HG03159 (cell line): ENCODE results near the gene ANO3.
"Not testable (repeated sequence)": the region's sequence is repeated elsewhere in the genome, so short reads cannot be mapped to it uniquely, and the experiment has no call there.

Source experiments
- ATAC-seq: cut with Tn5 transposase; IDR thresholded peaks from one replicate; pipeline ENCODE4 v1.9.1; 2021; ENCODE audit warnings: mild to moderate bottlenecking, moderate library complexity; ENCODE audit not compliant: unreplicated experiment

Gene ANO3

DNA sequence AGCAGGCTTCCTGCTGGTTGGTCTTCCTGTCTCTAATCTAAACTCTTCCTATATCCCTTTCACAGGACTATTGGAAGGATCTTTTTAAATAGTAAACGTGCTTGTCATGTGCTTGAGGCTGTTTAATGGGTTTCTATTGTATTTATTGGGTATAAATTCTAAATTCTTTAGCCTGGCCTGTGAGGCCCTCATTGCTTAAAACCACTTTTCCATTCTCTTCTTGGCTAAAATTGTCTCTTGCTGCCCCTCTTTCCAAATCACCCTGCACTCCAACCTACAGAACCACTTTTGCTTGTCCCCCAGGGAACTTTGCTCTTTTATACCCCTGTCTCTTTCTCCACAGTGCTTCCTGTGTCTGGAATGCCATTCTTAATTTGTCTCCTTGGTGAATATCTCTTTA, 286.5 kb downstream of the ANO3 start:
- no peak for ATAC-seq

DNA sequence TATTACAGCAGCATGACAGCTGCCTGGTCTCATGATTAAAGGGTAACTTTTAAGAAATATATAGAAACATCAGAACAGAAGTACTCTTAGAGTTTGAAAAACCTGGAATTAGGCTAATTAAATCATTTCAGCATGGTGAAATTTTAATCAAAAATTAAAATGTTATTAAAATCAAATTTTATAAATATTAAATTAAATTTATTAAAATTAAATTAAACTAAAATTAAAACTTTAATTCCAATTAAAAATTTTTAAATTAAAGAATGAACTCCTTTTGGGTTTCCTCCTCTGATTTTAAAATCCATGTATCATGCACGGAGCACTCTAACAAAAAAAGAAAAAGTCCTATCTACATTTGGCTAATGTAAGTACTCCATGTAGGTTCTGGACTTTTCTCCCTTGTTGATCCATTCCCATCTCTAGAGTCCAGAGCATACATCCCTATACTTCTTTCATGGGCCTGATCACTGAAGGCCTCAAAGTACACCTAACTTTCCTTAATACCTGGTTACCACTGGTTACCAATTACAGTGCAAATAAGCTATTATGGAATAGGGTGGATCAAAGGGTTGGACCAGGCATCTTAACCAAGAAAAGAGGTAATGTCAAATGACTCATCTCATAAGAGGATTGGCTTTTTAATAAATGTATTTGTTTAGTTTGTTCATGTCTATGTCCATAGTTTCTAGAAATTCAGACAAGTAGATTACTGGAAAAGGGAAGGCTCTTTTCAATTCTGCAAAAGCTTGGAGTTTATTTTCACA, 288.5 kb downstream of the ANO3 start:
- no peak for ATAC-seq

DNA sequence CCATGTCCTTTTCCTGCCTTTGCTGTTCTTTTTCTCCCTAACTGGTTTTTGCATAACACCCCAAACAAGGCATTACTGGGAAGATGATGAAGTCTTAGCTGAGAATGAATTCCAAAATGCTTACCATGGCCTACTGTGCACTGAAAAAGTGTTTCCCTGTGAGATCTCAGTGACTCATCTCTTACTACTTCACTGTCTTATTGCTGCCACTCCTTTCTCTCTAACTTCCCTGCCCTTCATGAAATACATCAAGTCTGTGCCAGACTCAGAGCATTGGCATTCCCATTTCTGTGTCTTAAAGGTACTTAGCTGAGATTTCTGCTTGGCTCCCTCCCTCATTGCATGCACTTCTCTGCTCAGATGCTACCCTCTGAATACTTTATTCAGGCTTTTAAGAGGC, 289.2 kb downstream of the ANO3 start:
- ATAC-seq: no peak

DNA sequence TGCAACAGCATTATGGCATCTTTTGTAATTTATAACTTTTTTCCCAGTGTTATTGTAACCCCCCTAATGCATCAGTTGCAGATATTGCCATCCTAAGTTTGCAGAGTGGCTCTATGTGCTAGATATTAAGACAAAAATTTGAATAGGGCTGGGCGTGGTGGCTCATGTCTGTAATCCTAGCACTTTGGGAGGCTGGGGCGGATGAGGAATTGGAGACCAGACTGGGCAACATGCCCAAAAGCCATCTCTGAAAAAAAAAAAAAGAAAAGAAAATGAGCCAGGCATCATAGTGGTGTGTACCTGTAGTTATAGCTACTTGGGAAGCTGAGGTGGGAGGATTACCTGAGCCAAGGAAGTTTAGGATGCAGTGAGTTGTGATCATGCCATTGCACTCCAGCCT, 290.3 kb downstream of the ANO3 start:
- no peak for ATAC-seq

DNA sequence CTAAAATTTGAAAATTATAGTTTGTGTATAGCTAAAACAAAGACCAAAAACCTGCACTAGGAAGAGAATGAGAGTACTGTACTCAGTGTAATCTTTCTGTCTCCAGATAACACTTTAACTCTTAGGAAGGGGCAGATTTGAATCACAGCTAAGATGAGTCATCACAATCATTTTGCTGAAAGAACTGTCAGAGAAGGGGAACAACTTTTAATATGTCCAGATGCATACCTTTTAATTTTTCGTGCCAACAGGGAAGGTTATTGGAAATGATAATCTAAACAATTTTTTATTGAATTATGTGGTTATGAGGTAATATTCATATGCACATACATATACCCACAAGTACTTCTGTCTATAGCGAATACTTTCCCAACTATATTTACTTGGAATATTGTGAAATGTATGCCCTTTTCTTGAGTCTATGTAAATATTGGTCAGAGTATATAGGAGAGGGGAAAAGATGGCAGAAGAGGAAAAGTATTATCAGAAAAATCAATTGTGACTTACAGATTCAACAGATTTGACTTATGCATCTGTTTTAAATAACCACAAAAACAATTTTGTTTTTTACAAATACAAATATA, 291.2 kb downstream of the ANO3 start:
- peak; percentile 57 for ATAC-seq

DNA sequence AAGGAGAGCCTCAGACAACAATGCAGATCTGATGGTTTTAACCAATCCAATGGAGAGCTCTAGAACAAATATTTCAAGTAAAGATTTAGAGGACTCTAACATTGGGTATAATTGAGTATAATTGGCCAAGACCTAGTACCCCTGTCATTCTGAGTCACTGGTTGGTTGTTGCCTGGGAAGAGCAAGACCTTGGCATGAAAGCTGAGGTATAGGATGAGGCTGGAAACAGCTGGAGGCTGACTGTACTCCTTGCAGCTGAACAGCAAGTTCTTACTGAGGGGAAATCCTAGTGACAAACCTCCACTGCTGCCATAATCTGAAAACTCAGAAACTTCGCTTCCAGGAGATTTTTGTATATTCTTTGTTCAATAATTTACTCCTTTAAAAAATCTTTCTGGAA, 294.4 kb downstream of the ANO3 start:
- ATAC-seq: no peak

DNA sequence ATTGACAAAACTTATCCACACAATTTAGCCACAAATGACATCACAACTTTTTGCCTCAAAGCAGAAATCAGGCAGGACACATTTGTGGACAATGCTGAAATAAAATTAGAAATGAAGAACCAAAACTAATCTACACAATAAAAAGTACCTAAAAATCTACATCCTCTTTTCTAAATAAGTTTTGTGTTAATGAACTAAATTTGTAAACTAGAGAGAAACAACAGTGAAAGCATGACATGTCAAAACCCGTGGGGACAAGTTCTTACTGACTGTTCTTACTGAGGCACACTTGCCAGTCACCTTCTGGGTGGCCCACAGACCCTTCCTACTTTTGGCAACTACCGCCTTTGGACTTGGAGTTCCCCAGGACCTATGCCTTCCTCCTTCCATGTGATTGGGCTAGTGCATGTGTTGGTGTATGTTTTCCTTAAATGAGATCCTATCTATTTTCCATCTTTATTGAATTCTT, 300.8 kb downstream of the ANO3 start:
- peak; percentile 60 for ATAC-seq

DNA sequence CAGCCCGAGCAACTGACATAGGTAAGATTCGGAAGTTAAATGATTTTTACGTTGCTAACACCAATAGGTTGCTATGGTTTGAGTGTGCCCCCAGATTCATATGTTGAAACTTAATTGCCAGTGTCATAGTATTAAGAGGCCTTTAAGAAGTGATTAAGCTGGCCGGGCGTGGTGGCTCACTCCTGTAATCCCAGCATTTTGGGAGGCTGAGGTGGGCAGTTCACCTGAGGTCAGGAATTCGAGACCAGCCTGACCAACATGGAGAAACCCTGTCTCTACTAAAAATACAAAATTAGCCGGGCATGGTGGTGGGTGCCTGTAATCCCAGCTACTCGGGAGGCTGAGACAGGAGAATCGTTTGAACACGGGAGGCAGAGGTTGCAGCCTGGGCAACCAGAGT, 311.4 kb downstream of the ANO3 start:
- ATAC-seq: not testable (repeated sequence)

DNA sequence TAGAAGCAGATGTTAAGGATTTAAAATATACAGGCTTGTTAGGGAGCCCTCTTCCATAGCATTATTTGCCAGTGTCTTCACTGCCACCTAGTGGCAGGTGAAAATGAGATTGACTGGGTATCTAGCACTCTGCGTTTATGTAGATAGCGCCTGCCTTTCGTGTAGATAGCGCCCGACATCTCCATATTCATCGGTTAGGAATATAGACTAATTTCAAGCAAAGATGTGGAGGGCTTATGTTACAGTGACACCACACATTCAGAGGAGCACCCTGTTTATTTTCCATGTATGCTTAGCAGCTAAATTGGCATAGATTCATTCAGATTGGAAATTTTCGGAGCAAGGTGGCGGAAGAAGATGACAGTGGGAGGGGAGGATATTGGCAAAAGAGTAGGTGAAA, 318.0 kb downstream of the ANO3 start:
- peak; percentile 96 for ATAC-seq

DNA sequence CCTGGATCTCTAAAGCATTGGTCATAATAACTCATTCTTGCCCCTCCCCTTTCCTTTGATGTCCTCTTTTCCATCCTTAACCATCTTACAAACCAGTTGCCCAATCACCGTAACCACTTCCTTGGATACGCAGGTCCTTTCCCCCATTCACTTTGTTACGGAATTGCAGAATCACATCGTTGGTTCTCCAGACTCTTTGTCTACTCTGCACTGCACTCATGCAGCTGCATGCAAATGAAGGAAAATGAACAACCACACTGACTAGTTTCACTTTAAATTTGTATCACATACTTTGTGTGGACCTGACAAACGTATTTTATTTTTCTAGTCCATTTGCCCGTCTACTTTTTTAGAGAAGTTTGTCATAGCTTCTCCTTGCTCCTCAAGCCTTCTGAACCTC, 320.0 kb downstream of the ANO3 start:
- no peak for ATAC-seq

DNA sequence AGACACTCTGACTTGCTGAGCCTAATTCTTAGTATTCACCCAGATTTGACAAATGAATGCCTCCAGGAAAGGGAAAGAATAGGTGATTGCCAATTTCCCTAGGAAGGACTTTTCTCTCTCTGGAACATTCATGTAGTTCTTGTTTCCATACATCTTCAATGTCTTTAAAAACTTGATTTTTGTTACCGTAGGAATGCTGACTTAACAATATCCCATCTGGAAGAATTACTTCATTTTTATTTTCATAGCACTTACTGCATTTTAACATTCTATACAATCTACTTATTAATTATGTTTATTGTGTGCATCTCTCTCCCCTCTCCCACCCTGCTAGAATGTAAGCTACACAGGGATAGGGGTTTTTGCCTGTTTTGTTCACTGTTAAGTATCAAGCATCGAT, 323.4 kb downstream of the ANO3 start:
- ATAC-seq: no peak

DNA sequence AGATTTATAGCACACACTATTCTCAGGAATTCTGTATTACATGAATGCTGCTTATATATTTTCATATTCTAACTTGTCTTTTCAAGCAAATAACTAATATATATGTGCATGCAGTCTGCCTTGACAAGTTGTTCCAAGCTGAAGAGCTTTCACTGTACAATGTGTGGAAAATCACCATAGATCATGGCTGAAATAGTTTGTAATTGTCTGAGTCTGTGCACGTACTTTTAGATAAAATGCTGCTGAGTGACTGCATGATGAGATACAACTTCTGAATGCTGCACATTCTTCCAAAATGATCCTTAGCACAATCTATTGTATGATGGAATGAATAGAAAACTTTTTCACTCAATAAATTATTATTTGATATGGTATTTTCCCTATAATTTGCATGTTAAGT, 331.0 kb downstream of the ANO3 start:
- no peak for ATAC-seq

DNA sequence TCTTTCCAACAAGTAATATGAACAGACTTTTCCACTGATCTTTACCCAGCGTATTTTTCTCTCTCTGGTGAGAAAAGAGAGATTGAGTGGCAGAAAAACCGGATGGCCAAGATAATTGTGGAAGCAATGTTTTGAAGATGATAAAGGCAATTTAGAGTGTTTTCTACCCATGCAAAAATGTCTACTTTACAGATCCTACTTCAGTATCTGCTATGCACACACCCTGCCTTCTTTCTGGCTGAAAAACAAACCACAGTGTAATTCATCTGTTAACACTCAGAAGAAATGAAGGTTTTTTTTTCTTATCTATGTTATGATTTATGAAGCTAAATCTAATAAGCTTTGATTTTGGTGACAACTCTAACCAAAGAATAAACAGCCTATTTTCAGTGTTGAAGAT, 333.1 kb downstream of the ANO3 start:
- ATAC-seq: no peak

DNA sequence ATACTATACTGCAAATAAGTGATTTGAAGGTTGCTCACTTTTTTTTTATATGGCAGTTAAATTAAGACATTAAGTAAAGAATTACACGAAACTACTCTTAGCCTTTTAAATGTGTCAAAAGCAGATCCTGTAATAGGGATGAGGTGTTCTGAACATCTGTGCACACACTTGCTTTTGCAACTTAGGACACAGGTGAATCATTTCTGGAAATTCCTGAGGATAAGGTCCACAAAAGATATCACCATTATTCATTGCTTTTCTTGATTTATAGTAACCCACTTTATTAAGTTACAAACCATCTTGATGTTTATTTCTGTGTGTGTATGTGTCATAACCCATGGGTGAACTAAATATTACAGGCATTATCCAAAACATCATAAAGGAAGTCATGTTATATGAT, 334.0 kb downstream of the ANO3 start:
- no peak for ATAC-seq

DNA sequence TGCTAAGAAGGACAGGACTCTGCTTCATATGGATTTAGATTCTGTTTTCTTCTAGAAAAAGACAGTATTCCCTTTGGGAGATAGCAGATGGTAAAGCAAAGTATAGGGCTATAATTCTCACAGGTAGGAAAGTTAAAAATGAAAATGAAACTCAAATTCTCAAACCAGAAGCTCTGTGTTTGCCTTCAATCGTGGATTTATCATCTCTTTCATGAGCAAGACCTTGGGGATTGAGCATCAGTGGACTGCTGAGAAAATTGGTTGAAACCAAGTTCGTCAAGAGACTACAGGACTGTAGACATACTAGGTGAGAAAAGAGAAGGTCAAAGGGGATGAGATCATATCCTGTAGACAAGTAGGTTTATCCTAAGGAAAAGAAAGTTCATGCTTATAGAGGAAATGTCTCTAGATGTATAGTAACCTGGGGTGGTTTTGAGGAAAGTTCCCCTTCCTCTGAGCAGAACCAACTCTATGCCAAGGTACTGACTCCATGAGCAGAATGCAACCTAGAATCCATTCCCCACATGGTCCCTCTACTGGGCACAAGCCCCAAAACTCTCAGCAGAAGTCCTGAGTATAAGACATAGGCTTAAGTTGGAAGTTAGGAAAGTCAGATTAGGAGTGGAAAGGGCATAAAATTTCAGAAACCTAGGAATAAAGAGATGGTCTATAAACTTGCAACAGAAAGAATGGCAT, 343.5 kb downstream of the ANO3 start:
- ATAC-seq: no peak

DNA sequence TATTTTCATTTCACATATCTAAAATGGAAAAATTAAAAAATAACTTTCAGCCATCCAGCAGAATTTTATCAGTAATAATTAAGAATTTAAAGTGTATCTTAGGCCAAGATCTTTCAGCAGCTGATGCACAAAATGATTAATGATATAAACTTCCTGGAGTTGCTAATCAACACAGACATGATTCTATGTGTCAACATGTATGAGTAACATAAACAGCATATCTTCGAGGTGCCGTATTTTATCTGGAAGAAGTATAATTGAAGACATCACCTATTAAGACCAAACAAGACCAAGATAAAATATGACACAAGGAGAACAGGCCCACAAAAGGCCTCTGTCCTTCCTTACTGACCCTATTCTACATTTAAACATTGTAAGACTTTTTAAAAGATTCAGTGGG, 344.7 kb downstream of the ANO3 start:
- no peak for ATAC-seq

DNA sequence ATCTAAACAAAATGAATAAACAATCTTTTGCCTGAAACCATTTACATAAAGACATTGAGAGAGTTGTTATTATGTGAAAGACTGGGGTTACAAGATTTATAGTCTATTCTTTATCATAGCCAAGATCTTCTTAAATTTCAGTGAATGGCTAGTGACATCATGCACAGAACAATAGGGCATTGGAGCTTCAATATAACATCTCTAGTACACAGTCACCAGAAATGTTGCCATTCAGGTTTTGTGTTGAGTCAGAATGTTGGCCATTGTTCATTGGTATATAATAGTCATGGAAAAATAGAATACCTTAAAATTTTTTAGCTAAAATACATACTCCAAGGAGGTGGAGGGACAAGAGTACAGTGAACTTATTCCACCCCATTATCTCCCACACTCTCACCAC, 345.6 kb downstream of the ANO3 start:
- no peak for ATAC-seq

DNA sequence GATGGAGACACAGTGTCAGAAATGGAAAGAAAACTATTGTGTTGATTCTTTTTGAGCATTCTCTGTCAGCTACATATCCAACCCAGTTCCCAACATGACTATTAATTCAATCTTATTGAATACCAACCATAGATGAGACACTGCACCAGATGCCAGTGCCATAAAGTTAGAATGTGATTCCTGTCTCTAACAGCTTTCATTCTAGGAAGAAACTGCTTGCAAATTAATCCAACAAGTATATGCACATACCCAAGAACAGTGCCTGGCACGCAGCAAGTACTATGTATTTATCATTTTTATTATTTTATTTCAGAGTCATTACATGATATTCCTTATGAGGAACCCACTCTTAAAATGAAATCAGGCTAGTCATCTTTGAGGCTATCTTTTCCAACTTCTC, 355.4 kb downstream of the ANO3 start:
- no peak for ATAC-seq

DNA sequence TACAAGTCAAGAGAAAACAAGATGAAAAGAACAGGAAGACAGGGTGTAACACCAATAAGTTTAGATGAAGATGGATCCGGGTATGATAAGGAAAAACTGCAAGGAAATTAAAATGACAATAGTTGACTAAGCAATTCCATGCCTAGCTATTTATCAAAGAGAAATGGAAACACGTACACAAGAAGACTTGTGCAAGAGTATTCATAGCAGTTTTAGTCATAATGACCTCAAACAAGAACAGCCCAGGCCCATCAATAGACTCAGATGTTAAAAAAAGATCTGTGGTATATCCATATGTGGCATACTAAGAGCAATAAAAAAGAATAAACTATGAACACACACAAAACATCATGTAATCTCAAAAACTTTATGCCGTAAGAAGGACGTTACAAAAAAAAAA, 356.8 kb downstream of the ANO3 start:
- no peak for ATAC-seq

DNA sequence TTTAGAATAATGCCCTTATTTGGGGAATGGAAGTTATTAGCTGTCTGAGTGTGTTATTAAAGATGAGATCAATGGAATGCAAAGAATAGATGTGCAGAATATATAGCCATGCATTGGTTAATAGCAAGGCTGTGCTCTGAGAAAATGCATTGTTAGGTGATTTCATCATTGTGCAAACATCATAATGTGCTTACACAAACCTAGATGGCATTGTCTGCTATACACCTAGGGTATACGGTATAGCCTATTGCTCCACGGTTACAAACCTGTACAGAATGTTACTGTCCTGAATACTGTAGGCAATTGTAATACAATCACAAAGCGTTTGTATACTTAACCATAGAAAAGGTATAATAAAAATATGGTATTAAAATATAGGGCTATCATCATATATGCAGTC, 364.4 kb downstream of the ANO3 start:
- ATAC-seq: no peak

DNA sequence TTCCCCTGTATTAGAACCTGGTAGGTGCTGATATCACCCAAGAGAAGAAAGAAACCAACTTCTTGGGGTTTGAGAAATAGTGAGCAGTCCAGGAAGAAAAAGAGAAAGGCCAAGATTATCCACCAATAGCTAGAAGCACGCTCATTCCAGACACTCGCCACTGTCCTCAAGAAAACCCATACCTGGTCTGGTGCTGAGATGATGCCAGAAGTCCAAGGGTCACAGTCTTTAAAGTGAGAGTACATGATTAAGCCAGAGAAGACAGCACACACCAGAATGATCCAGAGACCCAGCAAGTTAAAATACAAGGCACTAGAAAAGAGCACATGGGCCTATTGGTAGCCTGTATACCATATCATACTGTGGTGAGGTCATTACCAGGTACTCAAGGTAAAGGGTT, 366.3 kb downstream of the ANO3 start:
- no peak for ATAC-seq

DNA sequence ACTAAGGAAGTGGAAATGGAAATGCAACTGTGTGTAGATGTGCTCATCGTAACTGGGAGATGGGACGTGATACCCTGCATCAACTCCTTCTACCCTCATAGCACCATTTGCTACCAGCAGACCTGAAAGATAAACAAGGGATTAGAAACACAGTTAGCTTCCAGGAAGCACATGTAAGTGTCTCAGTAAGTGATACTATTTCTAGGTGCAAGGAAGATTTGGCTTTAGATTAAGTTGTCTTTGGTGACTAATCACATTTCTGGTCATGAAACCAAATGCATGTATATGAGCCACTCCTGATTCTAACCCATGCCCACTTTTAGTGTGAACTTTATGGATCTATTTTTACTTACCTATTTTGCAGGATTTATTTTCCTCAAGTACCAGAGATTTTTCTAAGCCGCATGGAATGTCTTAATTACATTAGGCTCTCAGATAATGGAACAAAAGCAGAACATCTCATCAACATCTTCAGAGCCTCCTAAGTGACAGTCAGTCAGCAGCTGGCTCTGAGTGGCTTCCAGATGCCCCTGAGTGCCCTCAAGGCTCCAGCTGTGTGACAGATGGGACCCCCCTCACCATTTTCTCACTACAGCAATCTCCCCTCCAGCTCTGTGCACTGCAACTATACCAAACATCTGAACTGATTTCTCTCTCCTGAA, 368.8 kb downstream of the ANO3 start:
- no peak for ATAC-seq
